ENCODE data around the gene GREB1.

DNA sequence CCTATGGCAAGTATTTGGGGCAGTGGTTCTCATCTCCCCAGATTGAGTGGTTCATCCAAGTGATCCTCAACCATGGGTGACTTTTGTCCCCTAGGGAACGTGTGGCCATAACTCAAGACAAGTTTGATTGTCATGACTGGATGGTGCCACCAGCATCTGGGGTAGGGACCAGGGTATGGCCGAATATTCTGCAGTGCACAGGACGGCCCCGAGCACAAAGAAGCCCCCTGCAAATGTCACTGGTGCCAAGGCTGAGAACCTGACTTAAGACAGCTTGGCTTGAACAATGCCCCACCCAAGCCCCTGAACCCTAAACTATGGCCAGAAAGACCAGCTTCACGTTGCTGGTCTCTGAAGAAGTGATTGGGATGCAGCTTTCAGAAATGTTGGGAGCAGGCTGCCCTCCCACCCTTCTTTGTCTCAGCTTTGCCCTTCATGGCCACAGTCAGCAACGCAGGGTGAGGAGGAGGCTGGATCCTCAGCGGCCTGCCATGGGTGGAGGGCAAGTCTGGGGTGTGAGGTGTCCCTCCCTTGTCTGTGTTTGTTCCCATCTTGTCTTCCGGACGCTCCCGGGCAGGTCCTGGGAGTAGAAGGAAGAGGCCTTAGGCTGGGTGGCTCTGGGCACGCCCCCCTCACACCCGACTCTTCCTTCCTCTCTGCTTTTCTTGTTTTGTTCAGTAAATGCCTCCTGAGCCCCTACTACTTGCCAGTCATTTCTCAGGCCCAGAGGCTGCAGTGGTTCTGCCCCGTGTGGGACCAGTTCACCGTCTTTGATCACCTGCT lies 43.4 kb downstream of the GREB1 start:
- TF ChIP-seq, protein P1, sequence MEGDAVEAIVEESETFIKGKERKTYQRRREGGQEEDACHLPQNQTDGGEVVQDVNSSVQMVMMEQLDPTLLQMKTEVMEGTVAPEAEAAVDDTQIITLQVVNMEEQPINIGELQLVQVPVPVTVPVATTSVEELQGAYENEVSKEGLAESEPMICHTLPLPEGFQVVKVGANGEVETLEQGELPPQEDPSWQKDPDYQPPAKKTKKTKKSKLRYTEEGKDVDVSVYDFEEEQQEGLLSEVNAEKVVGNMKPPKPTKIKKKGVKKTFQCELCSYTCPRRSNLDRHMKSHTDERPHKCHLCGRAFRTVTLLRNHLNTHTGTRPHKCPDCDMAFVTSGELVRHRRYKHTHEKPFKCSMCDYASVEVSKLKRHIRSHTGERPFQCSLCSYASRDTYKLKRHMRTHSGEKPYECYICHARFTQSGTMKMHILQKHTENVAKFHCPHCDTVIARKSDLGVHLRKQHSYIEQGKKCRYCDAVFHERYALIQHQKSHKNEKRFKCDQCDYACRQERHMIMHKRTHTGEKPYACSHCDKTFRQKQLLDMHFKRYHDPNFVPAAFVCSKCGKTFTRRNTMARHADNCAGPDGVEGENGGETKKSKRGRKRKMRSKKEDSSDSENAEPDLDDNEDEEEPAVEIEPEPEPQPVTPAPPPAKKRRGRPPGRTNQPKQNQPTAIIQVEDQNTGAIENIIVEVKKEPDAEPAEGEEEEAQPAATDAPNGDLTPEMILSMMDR (IDR thresholded peaks at IDR 0.05; ENCODE audit: insufficient read depth, low read length, poor library complexity, severe bottlenecking) = no peak
- TF ChIP-seq EZH2phosphoT487 (conservative IDR thresholded peaks at IDR 0.05; ENCODE audit: low read length) = no peak
